HG02840 (cell line): ENCODE results near the gene CITED1.

Experiments used
- ATAC-seq: cut with Tn5 transposase; IDR thresholded peaks from one replicate; pipeline ENCODE4 v1.9.1; 2021; ENCODE audit warnings: mild to moderate bottlenecking, moderate library complexity, moderate number of reproducible peaks; ENCODE audit not compliant: unreplicated experiment, low FRiP score

Gene CITED1

DNA sequence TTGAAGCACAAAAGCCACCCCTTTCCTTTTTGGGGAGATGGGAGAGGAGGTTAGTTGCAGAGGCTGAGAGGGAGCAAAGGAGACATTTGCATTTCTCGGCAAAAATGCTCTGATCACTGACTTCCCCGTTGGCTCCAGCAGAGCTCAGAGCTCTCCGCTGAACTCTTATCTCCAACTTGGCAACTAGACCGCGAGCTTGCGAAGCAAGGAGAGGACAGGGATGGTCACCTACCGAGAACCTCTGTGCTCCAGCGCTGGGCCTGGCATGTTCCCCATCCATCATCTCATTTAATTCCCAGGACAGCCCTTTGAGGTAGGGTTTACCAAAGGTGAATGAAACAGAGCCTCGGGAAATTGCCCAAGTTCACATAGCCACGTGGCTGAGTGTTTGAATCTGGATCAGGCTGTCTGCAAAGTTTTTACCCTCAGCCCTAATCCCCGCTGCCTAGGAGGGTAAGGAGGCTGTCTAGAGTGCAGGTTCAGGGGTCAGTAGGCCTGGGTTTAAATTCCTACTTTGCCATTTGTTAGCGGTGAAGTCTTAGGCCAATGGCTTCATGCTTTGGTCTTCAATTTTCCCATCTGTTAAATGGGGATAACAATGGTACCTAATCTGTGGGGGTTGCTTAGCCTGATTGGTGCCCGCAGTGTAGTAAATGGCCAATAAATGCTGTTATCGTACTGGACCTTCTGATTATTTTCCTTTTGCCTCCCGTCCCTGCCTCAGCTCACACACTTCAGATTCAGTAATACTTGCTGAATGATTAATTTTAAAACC, 3.8 kb upstream of the CITED1 start:
- ATAC-seq, result no peak

DNA sequence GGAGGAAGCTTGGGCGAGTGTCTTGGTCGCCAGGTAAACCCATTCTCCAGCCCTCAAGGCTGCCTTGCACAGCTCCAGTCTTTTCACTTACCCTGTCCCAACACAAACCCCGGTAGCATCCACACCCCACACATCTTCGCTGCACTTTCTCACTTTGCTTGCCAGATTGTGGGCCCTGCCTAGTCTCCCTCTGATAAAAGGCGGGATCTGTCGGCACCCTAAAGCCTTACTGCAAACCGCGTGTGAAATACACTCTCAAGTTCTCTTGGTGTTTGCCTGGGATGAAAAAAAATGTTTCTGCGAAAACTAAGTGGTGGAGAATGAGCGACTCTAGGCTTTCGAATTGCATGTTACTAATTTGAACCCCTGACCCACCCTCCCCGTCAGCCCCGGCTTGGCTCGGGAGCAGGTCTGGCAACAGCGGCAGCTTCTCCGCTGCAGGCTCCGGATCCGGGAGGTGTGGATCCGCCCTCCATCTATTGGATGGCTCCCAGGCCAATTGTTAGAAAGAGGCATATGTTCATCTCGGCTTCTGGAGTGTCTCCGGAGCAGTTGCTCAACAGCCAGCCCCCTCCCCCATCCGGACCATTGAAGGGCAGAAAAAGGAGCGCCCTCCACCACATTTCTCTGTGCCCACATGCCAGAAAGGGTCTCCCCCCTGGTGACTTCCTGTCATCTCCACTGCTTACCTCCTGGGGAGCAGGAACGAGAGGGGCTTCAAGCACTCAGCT, 3.0 kb upstream of the CITED1 start:
- ATAC-seq, result no peak

DNA sequence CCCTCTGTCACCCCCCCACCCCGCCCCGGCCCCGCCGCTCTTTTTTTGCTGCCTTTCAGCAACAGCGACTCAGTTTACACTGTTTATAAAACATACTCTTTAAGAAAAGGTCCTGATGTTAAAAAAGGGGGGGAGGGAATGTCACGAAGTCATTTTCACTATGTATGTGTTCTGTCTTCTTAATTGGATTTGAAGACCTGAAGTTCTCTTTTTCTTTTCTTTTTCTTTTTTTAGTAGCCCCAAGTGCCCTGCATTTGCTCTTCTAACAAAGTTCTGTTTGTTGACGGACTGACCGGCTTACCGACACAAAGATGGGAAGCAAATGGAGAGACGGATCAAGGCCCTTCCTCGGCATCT, 2.5 kb upstream of the CITED1 start:
- no peak for ATAC-seq

DNA sequence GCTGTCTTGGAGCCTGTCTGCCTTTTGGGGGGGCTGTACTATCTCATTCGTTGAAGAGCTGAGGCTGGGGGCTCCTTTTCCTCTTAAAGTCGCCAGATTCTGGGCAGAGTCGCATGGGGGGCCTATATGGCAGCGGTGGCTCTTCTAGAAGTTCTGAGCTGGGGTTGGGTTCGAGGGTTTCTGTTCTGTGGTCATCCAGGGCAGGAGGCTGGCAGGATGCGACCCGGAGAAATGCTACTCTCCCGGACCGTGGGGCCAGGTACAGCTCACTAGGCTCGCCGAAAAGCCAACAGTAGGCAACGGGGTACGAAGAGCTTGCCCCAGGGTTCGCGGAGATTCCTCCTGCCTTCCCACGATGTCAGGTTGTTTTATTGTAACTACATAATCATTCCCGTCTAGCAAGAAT, 1.9 kb upstream of the CITED1 start:
- no peak for ATAC-seq

DNA sequence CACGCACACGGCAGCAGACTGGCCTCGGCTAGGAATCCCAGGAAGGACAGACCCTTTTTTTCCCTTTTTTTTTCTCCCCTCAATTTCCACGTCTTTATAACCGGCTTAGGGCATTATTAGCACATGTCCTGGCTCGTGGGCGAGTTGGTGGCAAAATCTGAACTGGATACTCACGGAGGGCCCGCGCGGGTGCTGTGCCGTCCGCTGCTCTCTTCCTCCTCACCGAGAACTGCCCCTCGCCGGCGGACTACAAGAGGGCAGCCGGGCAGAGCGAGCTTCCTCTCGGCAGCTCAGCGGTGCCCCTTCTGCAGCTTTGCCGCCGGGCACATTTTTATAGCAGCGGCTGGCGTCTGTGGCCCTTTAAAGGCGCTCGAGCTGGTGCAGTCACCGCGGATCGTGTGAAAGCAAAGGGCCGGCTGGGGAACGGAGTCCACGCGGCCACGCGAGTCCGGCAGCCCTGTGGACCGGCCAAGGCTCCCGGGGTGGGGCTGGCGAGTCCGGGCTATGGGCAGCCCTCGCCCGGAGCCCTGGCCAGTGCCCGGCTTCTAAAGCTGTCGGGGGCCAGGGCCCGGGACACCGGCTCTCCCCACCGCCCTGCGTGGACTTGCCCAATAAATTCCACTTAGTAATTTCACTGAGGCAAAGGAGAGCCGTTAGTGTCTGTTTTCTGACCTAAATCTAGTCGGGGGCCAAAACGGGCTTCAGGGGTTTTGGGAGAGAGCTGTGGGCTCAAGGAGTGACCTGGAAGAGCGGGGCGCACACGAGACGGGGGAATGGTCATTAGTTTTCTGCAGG, 1.3 kb upstream of the CITED1 start:
- ATAC-seq, result no peak

DNA sequence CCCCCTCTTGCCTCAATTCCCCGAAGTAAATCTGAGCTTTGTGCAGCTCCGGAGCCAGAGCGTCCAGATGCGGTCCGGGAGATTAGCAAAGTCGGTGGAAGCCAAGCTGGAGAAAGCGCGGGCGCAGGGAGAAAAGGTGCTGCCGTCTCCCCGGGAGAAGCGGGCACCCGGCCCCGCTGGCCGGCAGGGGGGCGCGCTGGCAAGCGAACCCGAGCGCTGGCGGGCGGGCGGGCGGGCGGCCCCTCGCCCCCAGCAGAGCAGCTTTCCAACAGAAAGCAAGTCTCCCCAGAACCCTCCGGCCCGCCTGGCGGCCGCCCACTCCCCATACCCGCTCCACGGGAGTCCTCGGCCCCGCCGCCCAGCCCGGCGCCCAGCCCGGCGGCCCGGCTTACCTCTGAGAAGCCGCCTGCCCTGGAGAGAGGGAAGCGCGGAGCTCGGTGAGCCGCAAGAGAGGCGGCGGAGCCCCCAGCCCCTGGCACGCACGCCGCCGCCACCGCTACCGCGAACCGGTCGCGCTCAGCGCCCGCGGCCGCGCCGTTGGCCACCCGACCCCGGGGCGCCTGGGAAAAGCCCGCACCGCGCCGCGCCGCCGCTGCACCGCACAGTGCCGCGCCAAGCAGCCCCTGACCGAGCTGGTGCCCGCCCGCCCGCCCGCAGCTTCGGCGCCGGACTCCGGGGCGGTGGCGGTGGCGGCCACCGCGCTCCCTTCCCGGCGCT, 529 bp upstream of the CITED1 start:
- no peak for ATAC-seq

DNA sequence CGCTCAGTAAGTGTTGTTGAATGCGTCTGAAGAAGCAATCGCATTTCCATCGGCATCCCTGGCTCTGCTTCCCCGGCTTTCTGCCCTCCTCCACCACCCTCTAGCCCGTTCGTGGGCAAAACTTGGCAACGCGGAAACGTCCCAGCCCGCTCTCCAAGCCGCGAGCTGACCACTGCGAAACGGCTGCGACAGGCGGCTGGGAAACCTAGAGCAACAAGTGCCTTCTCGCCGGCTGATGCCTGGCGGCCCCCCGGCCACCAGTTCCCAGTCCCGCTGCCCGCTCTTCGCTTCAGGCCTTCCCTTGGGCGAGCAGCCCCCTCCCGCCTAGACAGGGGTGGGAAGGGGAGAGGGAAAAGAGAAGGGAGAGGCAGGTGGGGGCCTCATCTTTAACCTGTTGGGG, 837 bp downstream of the CITED1 start:
- ATAC-seq, result no peak

DNA sequence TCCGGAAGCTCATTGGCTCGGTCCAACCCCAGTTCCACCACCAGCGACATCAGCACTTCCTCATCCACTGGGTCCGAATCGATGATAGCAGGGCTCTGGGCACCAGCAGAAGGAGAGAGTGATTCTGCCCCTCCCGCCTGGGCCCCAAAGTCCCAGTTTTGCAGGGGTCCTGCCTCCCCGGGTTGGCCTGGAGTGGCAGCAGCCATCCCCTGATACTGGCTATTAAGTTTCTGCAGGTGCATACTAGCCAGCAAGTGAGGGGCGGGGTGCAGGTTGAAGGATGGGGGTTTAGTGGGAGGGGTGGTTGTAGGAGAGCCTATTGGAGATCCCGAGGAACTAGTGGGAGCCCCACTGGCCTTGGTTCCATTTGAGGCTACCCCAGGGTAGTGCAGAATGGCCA, 3.9 kb downstream of the CITED1 start:
- ATAC-seq, result no peak

DNA sequence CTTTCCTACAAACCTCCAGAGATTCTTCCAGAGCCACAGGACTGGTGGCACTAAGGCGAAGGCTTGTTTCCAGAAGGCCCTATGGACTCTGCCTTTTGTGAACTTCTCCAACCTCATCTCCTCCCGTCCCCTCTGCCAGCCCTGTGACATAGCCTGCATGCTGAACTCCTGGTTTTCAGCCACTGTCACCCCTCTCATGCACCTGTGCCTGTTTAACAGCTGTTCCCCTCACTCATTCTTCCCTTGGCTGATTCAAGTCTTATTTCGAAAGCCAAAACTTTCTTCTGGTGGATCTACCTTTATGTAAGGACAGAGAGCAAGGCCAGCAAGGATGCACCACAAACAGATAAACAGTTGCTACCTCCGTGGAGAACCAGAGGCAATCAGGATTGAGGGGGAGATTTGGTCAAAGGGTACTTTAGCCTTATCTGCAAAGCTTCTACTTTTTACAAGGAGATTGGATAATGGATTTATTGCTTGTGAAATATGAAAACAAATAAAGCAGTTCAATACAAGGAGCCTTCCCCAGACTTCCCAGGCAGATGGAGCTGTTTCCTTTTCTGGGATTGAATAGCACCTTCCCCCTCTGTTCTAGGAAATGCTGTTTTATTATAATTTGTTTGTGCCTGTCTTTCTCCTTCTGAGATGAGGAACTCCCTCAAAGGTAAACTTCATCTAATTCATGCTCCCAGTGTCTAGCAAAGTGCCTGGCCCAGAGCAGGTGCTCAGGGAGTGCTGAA, 5.7 kb downstream of the CITED1 start:
- no peak for ATAC-seq

DNA sequence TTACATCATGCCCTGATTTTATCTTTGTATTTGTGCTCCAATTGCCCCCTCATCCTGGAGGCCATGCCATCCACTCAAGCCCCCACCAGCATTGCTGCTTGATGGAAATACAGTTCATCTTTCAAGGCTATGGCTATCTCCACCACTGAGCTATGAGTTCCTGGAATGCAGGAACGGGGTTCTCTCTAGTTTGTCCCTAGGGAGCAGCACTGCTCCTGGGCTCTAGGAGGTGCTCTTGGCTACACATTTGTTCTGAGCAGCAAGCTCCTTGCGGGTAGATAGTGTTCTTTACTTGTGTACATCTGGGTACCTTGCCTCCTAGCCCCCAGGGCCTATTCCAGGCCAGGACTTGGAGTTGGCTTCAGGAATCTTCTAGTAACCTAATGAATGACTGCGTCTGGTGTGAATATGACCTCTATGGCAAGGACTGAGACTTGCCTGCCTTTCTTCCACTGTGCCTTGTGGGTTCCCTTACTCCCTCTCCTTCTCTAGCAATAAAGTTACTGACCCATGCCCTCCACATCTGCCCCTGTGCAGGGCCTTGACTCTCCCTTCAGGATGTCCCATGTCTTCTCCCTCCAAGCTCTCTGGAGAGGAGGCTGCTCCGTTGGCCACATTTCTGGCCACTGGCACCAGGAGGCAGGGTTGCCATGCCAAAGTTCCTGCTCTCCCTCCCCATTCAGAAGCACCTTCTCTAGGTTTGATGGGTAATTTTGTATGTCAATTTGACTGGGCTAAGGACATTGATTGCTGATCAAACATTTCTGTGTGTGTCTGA, 7.6 kb downstream of the CITED1 start:
- ATAC-seq, result no peak

DNA sequence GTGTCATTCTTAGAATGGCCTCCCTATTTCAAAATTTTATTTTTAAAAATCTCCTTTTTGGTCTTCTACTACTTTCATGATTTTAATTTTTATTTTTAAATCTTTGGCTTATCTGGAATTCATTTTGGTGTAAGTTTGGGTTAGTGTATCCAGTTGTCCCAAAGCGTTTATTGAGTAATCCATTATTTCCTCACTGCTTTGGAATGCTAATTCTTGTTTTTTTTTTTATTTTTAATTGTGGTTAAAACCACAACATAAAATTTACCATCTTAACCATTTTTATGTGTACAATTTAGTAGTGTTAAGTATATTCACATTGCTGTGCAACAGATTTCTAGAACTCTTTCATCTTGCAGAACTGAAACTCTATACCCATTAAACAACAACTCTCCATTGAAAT, 8.7 kb downstream of the CITED1 start:
- ATAC-seq, result no peak

DNA sequence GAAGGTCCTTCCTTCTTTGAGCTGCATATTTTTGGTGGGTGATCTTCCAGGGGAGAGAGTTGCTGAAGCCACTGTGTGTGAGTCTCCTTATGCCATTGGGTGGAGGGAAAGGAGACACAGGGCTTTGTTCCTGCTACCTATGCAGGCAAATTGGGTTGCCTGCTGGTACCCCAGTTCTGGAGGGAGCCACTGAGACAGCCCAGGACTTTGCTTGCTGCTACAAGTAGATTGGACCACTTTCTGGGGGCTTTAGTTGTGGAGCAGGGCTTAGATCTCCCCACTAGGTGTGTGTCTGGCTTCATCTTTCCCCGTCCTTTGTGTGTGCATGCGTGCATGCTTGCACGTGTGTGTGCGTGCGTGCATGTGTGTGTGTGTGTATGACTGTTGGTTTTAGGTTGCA, 10.0 kb downstream of the CITED1 start:
- ATAC-seq, result no peak

DNA sequence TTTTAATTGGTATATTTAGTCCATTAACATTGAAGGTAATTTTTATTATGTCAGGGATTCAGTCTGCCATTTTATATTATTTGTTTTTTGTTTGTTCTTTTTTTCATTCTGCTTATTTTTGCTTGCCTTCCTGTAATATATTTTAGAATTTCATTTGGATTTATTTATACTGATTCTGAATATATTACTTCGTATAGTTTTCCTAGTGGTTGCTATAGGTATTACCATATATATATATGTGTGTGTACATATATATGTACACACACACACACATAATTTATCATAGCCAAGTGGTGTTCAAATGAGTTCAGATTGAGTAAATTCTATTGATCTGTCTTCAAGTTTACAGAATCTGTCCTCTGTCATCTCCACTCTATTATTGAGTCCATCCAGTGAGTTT, 11.2 kb downstream of the CITED1 start:
- no peak for ATAC-seq

DNA sequence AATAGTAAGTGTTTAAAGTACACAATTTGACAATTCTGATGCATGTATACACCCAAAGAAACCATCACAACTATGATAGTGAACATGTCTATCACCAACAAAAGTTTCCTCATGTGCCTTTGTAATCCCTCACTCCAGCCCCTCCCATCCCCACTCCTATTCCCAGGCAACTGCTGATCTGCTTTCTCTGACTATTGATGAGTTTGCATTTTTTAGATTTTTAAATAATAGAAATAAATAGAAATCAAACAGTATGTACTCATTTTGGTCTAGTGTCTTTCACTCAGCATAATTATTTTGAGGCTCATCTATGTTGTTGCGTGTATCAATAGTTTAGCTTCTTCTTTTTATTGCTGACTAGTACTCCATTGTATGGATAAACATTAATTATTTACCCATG, 23.4 kb downstream of the CITED1 start:
- ATAC-seq, result no peak

DNA sequence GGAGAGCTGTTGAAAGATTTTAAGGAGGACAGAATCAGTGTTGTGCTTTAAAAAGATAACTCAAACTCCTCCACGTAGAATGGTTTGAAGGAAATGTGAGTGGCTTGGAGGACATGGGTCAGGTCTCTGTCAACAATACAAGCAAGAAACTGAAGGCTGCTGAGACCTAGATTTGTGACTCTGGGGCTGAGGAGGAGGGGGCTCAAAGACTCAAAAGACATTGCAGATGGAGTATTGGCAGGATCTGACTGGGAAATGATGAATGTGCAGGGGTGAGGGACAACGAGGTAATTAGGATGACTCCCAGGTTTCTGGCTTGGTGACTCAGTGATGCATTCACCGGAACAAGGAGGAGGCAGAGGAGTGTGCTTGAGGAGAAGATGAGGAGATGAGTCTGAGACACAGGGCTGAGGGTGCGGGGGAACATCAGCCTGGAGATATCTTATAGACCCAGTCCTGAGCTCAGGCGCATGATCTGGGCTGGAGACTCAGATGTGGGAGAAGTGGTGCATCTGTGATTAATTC, 25.3 kb downstream of the CITED1 start:
- ATAC-seq, result no peak

DNA sequence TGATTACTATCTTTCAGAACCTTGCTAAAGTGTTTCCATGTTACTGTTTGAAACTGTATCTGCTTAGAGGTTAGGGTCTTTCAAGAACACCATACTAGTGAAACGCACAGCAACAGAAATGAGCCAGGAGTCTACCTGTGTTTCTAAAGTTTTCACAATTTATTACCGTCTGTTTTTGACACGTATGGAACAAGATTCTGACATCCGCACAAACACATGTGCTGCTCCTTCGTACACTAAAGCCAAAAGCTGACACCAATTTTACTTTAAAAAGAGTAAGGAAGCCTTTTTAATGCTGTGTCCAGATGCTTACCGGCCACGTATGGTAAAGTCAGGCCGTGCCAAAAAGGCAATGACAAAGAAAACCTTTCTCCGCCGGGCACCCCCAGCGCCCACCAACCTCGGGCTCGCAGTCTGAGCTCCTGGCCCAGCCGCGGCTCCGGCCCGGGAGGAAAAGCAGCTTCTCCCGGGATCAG, 29.2 kb downstream of the CITED1 start:
- no peak for ATAC-seq

DNA sequence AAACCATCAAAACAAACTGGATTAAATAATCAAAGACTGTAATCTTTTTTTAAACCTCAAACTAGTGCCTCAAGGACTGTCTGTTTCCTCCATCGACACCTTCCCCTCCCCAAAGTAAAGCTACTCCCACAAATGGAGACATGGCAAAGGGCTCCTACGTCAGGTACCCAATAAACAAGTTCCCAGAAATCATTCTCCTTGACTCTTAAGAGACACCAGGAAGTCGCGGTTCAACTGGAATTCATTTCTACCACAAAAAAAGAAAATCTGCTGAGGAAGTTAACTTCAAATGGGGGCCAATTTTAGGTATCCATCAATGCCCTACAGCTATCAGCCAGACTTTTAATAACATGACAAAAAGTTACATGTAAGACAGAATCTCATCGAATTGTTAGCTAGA, 31.2 kb downstream of the CITED1 start:
- ATAC-seq, result no peak

DNA sequence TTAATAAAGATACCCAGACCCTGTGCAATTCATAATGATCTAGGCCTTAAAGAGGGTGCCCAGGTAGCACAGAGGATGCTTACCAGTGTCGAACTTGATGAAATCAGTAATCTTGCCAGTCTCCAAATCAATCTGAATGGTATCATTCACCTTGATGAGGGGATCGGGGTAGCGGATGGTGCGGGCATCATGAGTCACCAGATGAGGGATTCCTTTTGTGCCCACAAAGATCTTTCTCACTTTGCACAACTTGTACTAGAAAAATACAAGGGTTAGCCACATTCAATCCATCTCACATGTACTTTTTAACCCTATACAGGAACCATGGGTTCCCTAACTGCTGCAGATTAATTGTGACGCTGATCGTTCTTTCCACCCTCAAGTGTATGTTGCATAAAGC, 32.0 kb downstream of the CITED1 start:
- no peak for ATAC-seq

DNA sequence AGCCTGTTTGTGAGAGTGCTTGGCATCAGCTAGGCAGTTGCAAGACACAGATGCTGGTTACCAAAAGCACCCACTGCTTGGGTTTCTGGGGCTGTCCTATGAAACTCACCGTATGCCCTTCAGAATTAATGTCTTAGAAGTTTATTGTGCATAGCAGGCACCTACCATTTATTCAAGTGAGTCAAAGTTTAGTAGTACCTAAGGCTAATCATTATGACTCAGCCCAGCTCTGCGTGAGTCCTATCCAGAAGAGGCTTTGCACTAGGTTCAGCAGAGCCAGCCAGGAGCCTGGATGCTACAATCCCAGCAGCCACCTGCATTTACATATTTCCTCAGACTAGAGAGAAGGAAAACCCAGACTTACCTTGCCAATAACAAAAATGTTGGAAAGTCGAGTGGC, 32.8 kb downstream of the CITED1 start:
- ATAC-seq, result no peak
